Stomach (tissue), 4 donors: ENCODE data around the gene MYO5B.

ENCODE experiments used
- CTCF ChIP-seq, 7 experiments: fragments of 450-650 bp in 4 of 7; fragments of 200-600 bp in 3 of 7; sonication (generic) in 3 of 7; IDR thresholded peaks; one replicate each; pipeline ENCODE4 v1.5.1; 2016 to 2019; ENCODE audit warnings: antibody characterized with exemption in 7 of 7, control low read depth in 2 of 7, mild to moderate bottlenecking in 1 of 7
- EP300 ChIP-seq: sonication (generic); formaldehyde crosslinking; IDR thresholded peaks from one replicate; pipeline ENCODE4 v1.6.1; 2017; ENCODE audit warnings: antibody characterized with exemption
- POLR2AphosphoS5 ChIP-seq, 3 donors: sonication (generic); formaldehyde crosslinking; IDR thresholded peaks; one replicate each; pipeline ENCODE4 v1.6.1; 2016; ENCODE audit warnings: antibody characterized with exemption in 3 of 3

GRCh38 chr18:49815927-49816326, 379.0 kb downstream of the MYO5B start:
- TF ChIP-seq CTCF (IDR thresholded peaks at IDR 0.05), result no peak
- TF ChIP-seq POLR2AphosphoS5 (IDR thresholded peaks at IDR 0.05), result no peak
- no peak for TF ChIP-seq EP300
